HG03025 (cell line): ENCODE measurements around the gene ATP8B4.
"Not testable (repeated sequence)": the region's sequence is repeated elsewhere in the genome, so short reads cannot be mapped to it uniquely, and the experiment has no call there.

Experiments
- ATAC-seq: cut with Tn5 transposase; IDR thresholded peaks from one replicate; pipeline ENCODE4 v1.9.1; 2021; ENCODE audit warnings: mild to moderate bottlenecking, moderate library complexity; ENCODE audit not compliant: unreplicated experiment, low FRiP score

Gene ATP8B4

GRCh38 chr15:50141856-50142255, 22.8 kb upstream of the ATP8B4 start:
- no peak for ATAC-seq

- no peak for ATAC-seq
Measured at GRCh38 chr15:50140983-50141382, 21.9 kb upstream of the ATP8B4 start.

- no peak for ATAC-seq
Measured at GRCh38 chr15:50140098-50140497, 21.1 kb upstream of the ATP8B4 start.

- no peak for ATAC-seq
Measured at GRCh38 chr15:50138391-50138790, 19.4 kb upstream of the ATP8B4 start.

GRCh38 chr15:50137893-50138292, 18.9 kb upstream of the ATP8B4 start:
- no peak for ATAC-seq

- no peak for ATAC-seq
Measured at GRCh38 chr15:50137330-50137761, 18.3 kb upstream of the ATP8B4 start.

- peak; percentile 32 for ATAC-seq
Measured at GRCh38 chr15:50135031-50135551, 16.1 kb upstream of the ATP8B4 start.

- peak; percentile 81 for ATAC-seq
Measured at GRCh38 chr15:50134524-50135024, 15.5 kb upstream of the ATP8B4 start.

GRCh38 chr15:50132251-50132984, 13.4 kb upstream of the ATP8B4 start:
- not testable (repeated sequence) for ATAC-seq

GRCh38 chr15:50131617-50132016, 12.6 kb upstream of the ATP8B4 start:
- no peak for ATAC-seq

- no peak for ATAC-seq
Measured at GRCh38 chr15:50128266-50128665, 9.2 kb upstream of the ATP8B4 start.

- ATAC-seq, result no peak
Measured at GRCh38 chr15:50127255-50127777, 8.3 kb upstream of the ATP8B4 start.

GRCh38 chr15:50126072-50126471, 7.0 kb upstream of the ATP8B4 start:
- ATAC-seq, result no peak

GRCh38 chr15:50124631-50125030, 5.6 kb upstream of the ATP8B4 start:
- ATAC-seq, result no peak

GRCh38 chr15:50123861-50124557, 5.0 kb upstream of the ATP8B4 start:
- ATAC-seq, result no peak

- no peak for ATAC-seq
Measured at GRCh38 chr15:50120729-50121128, 1.7 kb upstream of the ATP8B4 start.

GRCh38 chr15:50117431-50118027, 1.5 kb downstream of the ATP8B4 start:
- no peak for ATAC-seq

GRCh38 chr15:50116477-50116876, 2.6 kb downstream of the ATP8B4 start:
- ATAC-seq, result no peak

GRCh38 chr15:50113992-50114780, 4.8 kb downstream of the ATP8B4 start:
- ATAC-seq, result no peak

GRCh38 chr15:50113187-50113505, 5.9 kb downstream of the ATP8B4 start:
- peak; percentile 57 for ATAC-seq
